Vein endothelial cell (primary cell): ENCODE measurements around the gene PACC1. TPM values are rescaled to one million over a fixed set of nuclear protein-coding genes. Genes with fewer than 3 reads are reported as not detected.

Source experiments
- small RNA-seq: library from RNA; depleted of rRNA; stranded (forward); fragments of <200 nt; gene quantifications from one replicate; pipeline ENCODE3, GENCODE V24; 2012
- total RNA-seq: library from RNA; depleted of rRNA; stranded (reverse); fragments of >200 nt; gene quantifications from 2 replicates; pipeline ENCODE4 v1.2.3, GENCODE V29; 2012

The PACC1 gene
- 10.8 and 14.2 TPM in 2 replicates for total RNA-seq

DNA sequence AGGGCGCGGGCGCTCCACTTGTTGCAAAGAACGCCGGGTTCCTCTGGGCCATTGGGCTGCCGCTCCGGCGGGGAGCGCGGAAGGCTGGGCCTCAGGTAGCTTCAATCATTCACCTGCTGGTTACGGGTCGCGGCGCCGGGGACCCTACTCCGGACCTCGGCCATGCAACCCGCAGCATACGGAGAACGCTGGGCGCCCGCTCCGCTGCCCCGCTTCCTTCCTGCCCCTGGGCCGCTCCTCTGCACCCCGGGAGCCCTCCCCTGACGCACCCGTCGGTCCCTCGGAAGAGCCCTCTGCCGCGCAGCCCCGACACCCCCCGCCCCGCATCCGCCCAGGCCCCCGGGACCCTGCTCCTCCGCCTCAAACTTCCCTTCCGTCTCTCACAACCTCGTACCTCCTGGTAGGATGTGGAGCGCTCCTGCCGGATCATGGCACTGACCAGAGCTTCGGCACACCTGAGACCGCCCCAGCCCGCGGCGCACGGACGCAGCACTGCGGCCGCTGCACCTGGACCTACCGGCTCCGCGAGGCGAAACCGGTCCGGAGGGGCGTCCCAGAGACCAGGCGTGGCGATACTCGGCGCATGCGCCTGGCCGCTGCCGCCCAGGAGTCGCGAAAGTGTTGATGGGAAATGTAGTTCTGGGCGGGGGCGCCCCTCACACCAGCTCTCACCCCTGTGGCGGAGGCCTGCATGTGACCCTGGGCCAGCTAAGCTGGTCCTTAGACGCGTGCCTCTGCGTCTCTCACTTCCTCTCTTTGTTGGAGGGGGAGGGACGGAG lies at the start of gene PACC1:
Gene PACC1 (minus strand): TSS at position 559 of the 779 bp plus-strand sequence. CDS start 129 bp downstream, at position 430.

DNA sequence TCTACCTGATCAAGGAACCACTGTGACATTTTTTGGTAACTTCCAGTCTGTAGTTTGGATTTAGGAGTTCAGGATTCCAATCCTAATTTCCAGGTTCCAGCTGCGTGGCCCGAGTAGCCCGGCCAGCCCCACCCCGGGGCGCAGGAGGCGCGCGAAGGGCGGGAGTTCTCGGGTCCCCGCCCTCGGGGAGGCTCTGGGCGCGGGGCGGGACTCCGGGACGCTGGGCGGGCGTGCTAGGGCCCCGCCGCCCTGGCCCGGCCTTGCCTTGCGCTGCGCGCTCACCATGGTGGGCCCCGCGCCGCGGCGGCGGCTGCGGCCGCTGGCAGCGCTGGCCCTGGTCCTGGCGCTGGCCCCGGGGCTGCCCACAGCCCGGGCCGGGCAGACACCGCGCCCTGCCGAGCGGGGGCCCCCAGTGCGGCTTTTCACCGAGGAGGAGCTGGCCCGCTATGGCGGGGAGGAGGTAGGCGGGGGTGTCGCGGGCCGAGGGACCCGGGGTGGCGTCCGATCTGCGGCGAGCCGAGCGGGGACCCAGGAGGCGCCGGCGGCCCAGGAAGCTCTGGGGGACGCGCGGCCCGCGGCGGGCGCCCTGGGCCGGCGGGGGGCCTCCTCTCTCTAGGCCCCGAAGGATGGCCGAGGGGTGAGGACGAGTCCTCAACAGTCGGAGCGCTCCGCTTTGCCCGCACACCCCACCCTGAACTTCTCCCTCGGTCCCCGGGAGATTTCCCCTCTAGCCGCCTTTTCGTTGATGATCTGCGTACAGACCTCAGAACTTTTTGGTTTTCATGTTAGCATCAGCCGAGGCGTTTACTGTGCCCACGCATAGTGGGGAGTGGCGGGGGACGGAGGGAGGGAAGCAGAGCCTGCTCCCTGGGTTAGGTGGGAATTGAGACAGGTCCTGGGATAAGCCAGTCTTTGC lies 18.2 kb upstream of the PACC1 start, which contains the start of gene NENF:
Gene NENF (plus strand): TSS at position 260 of the 916 bp plus-strand sequence. CDS start 24 bp downstream, at position 284.

Small RNAs within 50 kb of the gene (small RNA-seq; reads per million reads assigned to genes)
- gene SNORA16B, result not detected

Other genes starting within 250 kb of the PACC1 start
- 29.4 and 44.4 TPM in 2 replicates for gene PPP2R5A, start 129.5 kb downstream of the PACC1 start, total RNA-seq
- 5.4 and 12.1 TPM in 2 replicates for gene NENF, start 18.0 kb upstream of the PACC1 start, total RNA-seq
- gene ATF3, start 193.9 kb upstream of the PACC1 start, total RNA-seq, result 1.1 and 2.3 TPM in 2 replicates